GM21786 (cell line): Measurements from ENCODE around the gene TNFRSF6B.
"Not testable (repeated sequence)": the region's sequence is repeated elsewhere in the genome, so short reads cannot be mapped to it uniquely, and the experiment has no call there.

ENCODE experiments used
- ATAC-seq: cut with Tn5 transposase; IDR thresholded peaks from one replicate; pipeline ENCODE4 v1.9.1; 2021; ENCODE audit not compliant: unreplicated experiment

The TNFRSF6B gene, protein sequence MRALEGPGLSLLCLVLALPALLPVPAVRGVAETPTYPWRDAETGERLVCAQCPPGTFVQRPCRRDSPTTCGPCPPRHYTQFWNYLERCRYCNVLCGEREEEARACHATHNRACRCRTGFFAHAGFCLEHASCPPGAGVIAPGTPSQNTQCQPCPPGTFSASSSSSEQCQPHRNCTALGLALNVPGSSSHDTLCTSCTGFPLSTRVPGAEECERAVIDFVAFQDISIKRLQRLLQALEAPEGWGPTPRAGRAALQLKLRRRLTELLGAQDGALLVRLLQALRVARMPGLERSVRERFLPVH

GRCh38 chr20:63696628-63697356, at the start of gene TNFRSF6B:
Gene TNFRSF6B, plus strand, starts transcription at chr20:63696652. Its CDS starts 116 bp downstream, at chr20:63696768.
- no peak for ATAC-seq

DNA sequence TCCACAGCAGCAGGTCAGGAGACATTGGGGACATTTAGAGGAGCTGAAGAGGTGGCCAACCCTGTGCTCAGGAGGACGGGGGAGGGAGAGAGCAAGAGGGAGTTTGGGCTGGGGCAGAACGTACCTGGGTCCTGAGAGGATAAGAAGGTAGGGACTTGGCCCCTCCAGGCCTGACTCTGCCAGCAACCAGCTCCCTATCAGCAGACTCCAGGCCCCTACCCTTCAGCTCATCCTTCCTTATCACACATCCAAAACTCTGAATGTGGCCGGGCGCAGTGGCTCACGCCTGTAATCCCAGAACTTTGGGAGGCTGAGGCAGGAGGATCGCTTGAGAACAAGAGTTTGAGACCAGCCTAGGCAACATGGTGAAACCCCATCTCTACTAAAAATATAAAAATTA, 48.3 kb upstream of the TNFRSF6B start:
- no peak for ATAC-seq

GRCh38 chr20:63648895-63649589, 47.4 kb upstream of the TNFRSF6B start:
- no peak for ATAC-seq

GRCh38 chr20:63650486-63650885, 46.0 kb upstream of the TNFRSF6B start:
- not testable (repeated sequence) for ATAC-seq

DNA sequence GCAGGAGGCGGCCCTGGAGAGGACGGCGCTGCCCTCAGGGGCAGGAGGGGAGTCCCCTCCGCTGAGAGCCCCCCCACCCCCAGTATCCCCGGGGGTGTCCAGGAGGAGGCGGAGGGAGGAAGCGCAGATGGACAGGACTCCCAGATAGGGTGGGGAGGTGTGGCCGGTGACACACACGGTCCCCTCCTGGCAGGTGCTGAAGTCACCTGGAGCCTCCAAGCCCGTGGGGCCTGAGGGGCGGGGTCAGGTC, 44.6 kb upstream of the TNFRSF6B start:
- ATAC-seq = no peak

DNA sequence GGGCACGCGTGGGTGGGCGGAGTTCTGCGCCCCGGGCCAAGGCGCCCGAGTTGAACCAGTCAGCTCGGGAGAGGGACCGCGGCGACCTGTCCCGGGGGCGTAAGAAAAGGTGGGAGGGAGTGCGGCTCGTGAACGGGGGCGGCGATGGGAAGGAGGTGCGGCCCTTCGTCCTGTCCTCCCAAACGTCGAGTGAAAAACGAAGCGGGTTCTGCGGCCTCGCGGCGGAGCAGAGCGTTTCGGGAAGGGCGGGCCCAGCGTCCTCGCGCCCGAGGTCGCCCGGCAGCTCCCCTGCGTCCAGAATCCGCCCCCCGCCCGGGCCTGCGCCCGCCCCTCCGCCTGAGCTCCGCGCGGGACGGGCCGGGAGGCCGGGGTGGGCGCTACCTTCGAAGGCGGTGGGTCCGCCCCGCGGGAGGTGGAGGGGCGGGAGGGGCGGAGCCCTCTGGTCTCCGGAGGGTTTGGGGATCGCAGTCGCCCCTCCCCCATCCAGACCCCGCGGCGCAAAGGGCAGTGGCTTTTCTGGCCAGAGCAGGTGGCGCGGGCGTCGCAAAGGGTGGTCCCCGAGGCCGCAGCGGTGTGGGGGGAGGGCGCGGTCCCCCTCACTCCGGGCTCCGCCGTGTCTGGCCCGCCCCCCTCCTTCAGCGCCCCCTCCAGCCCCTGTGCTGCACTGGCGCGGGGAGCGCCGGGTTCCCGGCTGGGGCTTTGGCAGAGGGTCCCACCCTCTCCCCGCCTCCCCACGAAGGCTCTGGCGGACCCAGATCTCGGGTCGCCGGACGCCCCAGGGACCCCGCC, 44.1 kb upstream of the TNFRSF6B start:
- no peak for ATAC-seq

DNA sequence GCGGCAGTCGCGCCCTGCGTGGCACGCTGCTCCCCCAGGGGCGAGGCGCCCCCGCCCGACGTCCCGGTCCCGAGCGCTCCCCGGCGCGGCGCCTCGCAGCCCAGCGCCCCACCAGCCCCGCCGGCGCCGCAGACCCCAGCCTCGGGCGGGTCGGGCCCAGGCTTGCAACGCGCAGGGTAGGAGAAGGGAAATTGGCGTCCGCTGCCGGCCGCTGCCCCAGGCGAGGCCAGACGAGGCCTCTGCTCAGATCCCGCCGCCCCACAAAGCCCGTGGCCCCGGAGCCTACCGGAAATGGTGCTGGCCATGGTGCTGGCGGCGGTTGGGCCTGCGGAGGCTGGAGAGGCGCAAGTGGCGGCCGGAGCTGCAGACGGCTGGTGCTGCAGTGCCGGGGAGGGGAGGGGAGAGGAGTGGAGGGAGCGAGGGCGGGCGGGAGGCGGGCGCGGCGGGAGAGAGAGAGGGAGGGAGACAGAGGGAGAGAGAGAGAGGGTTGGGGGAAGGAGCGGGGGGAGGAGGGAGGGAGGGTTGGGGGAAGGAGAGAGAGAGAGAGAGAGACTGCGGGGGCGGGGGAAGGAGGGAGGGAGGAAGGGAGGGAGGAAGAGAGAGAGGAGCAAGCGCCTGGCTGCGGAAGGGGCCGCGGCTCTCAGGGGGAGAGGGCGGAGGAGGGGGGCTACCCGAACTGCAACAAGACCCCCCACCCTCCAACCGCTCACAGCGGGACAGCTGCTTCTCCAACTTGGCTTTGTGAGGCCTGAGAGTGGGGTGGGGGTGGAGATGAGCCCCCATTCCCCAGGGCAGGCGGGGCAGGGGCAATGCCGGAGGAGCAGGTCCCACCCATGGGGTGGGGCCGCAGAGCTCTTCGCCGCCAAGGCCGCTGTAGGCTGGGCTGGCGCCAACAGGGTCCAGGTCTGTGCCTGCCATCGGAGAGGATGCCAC, 43.1 kb upstream of the TNFRSF6B start, which contains the start of gene STMN3:
Gene STMN3 (minus strand): TSS at position 384 of the 933 bp plus-strand sequence. CDS start 79 bp downstream, at position 305.
- ATAC-seq = no peak

- no peak for ATAC-seq
These were observed 42.3 kb upstream of the TNFRSF6B start for GRCh38 chr20:63653974-63654668.

- ATAC-seq = no peak
These were observed 41.2 kb upstream of the TNFRSF6B start for GRCh38 chr20:63655249-63655648.

- no peak for ATAC-seq
These were observed 40.0 kb upstream of the TNFRSF6B start for GRCh38 chr20:63656451-63656850.

DNA sequence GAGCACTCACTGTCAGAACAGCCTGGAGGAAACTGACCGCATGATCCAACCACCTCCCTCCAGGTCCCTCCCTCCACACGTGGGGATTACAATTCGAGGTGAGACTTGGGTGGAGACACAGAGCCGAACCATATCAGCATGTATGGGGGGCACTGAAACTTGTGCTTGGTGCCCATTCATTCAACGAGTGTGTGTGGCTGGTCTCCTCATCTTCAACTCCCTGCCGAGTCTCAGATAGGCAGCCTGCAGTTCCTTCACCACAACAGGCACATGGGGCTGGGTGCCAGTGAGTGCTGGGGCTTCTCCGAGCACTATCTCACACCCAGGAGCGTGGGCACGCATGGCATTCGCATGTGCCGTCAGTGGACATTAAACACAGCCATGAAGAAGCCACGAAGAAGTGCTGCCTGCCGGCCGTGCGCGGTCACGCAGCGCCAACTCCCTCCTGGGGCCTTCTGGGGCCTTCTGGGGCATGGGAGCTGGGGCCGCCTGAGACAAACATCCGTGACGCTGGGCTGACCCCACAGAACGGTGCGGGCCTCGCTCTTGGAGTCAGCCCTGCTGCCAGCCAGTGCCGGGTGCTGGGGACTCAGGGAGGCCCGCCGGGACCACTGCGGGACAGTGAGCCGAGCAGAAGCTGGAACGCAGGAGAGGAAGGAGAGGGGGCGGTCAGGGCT, 39.1 kb upstream of the TNFRSF6B start:
- ATAC-seq = no peak

- peak; percentile 87 for ATAC-seq
These were observed 38.3 kb upstream of the TNFRSF6B start, which contains the start of gene RTEL1 for GRCh38 chr20:63657937-63658748. Gene RTEL1, plus strand, starts transcription at chr20:63658312. Its CDS starts 1,091 bp downstream, at chr20:63659403.

DNA sequence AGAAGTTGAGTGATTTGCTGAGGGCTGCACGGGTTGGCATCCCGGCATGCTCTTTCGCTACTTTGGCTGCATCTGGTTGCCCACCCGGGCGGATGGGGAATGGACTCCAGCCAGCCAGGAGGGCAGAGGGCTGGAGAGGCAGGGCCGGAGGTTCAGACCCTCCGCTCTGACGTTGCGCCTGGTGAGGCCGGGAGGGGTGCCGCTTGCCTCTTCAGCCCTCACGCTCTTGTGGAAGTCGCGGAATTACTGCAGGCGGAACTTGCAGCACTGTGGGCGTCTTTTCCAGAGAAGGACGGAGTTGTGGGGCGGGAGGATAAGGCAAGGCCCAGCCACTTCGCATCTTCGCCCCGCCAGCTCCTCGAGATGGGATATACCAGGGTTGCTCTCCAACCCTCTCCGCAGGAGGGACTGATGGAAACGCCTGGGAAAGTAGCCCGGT, 37.7 kb upstream of the TNFRSF6B start:
- ATAC-seq = peak; percentile 19

GRCh38 chr20:63659370-63659769, 37.1 kb upstream of the TNFRSF6B start:
- ATAC-seq = no peak

- not testable (repeated sequence) for ATAC-seq
These were observed 36.3 kb upstream of the TNFRSF6B start for GRCh38 chr20:63660174-63660573.

GRCh38 chr20:63660622-63661021, 35.8 kb upstream of the TNFRSF6B start:
- ATAC-seq = no peak

- ATAC-seq = no peak
These were observed 35.3 kb upstream of the TNFRSF6B start for GRCh38 chr20:63661108-63661507.
